GM18502 (cell line): Measurements from ENCODE around the gene CA12.
"Not testable (repeated sequence)": the region's sequence is repeated elsewhere in the genome, so short reads cannot be mapped to it uniquely, and the experiment has no call there.

ENCODE experiments used
- ATAC-seq: cut with Tn5 transposase; IDR thresholded peaks from one replicate; pipeline ENCODE4 v1.9.1; 2021; ENCODE audit warnings: mild to moderate bottlenecking; ENCODE audit not compliant: unreplicated experiment, poor library complexity

CA12 gene

GRCh38 chr15:63381301-63382204, at the start of gene CA12:
Gene CA12, minus strand, starts transcription at chr15:63381846. Its CDS starts 126 bp downstream, at chr15:63381720.
- no peak for ATAC-seq

GRCh38 chr15:63430766-63431451, 49.3 kb upstream of the CA12 start:
- ATAC-seq, result no peak

DNA sequence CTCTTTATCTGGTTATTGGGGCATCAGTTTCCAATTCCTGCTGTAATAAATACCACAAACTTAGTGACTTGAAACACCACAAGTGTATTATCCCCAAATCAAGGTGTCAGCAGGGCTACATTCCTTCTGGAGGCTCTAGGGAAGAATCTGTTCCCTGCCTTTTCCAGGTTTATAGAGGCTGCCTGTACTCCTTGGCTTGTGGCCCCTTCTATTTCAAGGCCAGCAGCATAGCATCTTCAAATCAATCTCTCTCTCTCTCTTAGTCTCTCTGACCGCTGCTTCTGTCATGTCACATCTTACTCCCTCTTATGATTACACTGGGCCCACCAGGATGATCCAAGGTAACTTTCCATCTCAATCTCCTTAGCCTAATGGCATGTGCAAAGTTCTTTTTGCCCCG, 44.9 kb upstream of the CA12 start:
- ATAC-seq, result no peak

GRCh38 chr15:63425426-63425985, 43.9 kb upstream of the CA12 start:
- no peak for ATAC-seq

- no peak for ATAC-seq
Observed at GRCh38 chr15:63422891-63423590, 41.4 kb upstream of the CA12 start.

DNA sequence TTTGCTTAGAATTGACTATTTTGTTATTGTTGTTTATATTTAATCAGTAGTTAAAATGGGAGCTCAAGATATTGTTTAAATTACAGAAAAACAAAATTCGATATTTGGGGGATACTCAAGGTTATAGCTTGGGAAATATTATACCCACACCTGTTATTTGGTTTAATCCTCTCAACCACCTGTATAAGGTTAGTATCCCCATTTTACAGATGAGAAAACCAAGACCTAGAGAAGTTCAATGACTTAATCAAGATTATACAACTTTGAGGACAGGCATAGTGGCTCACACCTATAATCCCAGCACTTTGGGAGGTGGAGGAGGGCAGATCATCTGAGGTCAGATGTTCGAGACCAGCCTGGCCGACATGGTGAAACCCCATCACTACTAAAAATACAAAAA, 39.8 kb upstream of the CA12 start:
- ATAC-seq, result no peak

DNA sequence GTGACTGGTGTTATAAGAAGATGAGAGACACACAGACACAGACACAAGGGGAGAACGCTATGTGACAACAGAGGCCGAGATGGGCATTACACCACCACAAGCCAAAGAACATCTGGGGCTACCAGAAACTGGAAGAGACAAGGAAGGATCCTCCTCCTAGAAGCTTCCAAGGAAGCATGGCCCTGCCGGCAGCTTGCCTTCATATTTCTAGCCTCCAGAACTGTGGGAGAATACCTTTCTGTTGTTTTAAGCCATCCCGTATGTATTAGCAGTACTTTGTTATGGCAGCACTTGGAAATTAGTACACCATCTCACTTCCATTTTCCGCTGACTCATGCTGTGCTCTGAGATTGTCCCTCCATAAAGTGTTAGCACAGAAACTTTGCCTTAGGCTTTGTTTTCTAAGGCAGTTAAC, 38.7 kb upstream of the CA12 start:
- ATAC-seq, result no peak

DNA sequence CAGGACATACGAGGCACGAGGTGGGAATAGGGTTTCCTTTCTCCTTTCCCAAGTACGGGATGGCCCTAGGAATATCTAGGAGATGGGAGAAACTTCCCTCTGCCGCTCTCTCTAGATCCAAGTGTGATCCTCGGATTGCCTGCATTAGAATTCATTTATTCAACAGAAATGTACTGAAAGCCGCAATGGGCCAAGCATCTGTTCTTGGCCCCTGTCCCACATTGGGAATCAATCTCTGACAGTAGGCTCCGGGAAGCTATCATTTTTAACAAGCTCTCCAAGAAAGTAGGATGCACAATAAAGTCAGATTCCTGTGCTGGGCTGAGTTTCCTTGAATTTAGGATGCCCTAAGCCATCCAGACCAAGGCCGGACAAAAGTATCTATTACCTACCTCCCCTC, 37.2 kb upstream of the CA12 start:
- ATAC-seq, result no peak

GRCh38 chr15:63417721-63418120, 36.1 kb upstream of the CA12 start:
- no peak for ATAC-seq

DNA sequence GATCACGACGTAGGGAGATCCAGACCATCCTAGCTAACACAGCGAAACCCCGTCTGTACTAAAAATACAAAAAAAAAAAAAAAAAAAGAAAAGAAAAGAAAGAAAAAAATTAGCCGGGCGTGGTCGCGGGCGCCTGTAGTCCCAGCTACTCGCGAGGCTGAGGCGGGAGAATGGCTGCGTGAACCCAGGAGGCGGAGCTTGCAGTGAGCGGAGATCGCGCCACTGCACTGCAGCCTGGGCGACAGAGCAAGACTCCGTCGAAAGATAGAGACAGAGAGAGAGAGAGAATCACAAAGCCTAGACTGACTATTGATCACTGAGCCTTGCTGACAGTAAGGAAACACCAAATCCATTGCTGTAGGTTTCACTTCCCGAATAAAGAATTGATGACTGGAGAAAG, 35.6 kb upstream of the CA12 start:
- not testable (repeated sequence) for ATAC-seq

- no peak for ATAC-seq
Observed at GRCh38 chr15:63414474-63415120, 33.0 kb upstream of the CA12 start.

DNA sequence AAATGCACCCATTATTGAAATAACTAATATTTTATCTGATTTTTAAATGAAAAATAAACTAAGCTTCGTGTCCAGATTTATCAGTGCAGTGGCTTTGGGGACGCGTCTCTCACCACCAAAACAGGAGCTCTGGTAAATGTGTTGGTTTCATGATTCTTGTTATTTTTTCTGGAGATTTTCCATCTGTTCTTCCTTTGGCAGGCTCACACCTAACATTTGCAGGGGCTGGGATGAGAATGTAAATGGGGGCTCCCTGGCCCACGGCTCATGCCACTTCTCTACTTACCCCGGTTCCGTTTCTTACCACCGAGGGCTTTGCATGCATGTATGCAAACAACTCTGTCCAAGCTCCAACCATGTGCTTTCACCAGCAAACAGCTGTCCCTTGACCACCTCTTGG, 30.9 kb upstream of the CA12 start:
- no peak for ATAC-seq

GRCh38 chr15:63411866-63412265, 30.2 kb upstream of the CA12 start:
- ATAC-seq, result no peak

DNA sequence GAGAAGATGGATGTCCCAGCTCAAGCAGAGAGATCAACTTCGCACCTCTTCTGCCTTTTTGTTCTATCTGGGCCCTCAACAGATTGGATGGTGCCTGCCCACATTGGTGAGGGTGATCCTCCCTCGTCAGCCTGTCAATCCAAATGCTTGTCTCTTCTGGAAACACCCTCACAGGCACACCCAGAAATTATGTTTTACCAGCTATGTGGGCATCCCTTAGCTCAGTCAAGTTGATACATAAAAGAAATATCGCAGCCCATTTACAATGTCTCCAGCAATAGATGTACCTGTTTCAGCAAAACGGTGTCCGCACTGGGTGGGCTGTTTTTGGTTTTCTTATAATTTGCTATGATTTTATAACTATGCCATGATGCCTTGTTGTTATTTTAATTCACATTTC, 27.5 kb upstream of the CA12 start:
- ATAC-seq, result no peak

DNA sequence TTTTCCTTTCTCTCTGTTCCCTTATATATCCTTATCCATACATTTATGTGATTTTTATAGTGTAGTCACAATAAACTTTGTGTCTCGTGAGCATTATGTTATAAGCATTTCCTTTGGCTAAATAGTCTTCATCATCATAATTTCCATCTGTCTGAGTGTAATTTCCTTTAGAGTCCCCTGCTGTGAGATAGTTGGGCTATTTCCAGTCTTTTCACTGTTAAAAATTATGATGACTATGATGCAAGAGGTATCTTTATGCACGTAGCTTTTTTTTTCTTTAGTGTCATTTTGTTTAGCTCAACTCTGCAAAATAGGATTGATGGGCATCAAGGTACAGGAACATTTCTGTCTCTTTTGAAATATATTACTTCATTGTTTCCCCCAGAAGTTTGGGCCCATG, 26.9 kb upstream of the CA12 start:
- ATAC-seq, result no peak

DNA sequence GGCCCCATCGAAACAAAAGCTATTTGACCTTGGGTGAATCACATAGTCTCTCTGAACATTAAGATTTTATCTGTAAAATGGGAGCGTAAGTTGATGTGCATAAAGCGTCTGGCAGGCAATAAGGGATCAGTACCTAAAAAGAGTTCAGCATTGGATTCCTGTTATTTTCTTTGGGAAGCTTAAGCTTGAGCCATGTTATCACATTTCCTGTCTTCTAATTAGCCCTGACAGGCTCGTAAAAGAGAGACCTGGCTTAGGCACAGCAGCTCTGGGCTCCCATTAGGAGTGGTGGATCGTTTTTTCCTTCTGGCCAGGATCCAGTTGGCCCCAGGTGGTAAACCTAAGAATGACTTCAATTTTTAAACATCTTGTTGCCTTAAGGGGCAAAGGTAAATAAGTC, 26.0 kb upstream of the CA12 start:
- ATAC-seq, result no peak

- no peak for ATAC-seq
Observed at GRCh38 chr15:63405683-63406390, 24.2 kb upstream of the CA12 start.

GRCh38 chr15:63405159-63405558, 23.5 kb upstream of the CA12 start:
- no peak for ATAC-seq

DNA sequence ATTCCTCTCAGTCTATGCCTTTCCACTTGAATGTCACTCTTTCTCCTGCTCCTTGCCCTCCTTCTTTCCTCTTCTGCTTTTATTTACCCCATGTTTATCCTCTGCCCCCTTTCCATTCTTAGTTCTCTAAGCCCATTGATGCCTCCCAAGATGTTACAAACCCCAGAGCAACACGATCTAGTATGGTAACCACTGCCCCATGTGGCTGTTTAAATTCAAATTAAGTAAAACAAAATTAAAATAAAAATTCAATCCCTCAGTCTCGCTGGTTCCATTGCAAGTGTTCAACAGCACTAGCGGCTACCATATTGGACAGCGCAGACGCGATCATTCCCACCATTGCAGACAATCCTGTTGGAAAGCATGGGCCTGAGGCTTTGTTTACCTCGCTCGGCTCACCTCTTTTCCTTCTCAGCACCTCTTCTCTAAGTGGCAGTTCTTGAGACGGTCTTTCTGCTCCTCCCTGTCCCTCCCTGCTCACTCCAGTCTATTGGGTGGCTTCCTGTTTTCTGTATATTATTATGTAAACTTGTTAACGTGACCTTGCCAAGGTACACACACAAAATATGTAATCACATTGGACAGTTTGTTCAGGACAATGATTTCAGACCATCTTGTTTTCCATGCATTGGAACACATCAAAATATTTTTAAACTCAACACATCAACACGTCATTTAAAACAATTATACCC, 21.8 kb upstream of the CA12 start:
- no peak for ATAC-seq
